HUES64 (cell line): ENCODE results near the gene NSUN5.
"Not testable (repeated sequence)": the region's sequence is repeated elsewhere in the genome, so short reads cannot be mapped to it uniquely, and the experiment has no call there.

Experiments used
- H3K27ac ChIP-seq: 2 replicates; pipeline ENCODE4 v1.7.0; 2013; ENCODE audit warnings: low read depth, low read length, inconsistent platforms
- H3K27me3 ChIP-seq: 2 replicates; pipeline ENCODE4 v1.6.1; 2013; ENCODE audit warnings: mild to moderate bottlenecking, low read length; ENCODE audit not compliant: insufficient read depth
- H3K36me3 ChIP-seq: 2 replicates; pipeline ENCODE4 v1.6.1; 2013; ENCODE audit warnings: mild to moderate bottlenecking, low read length; ENCODE audit not compliant: insufficient read depth
- H3K4me1 ChIP-seq: 2 replicates; pipeline ENCODE4 v1.6.1; 2013; ENCODE audit warnings: mild to moderate bottlenecking, low read length, moderate library complexity; ENCODE audit not compliant: insufficient read depth
- H3K4me3 ChIP-seq: 2 replicates; pipeline ENCODE4 v1.5.1; 2013; ENCODE audit warnings: mild to moderate bottlenecking, low read length, moderate library complexity
- H3K9ac ChIP-seq: 2 replicates; pipeline ENCODE4 v1.6.1; 2013; ENCODE audit warnings: mild to moderate bottlenecking, low read depth, low read length
- H3K9me3 ChIP-seq: 2 replicates; pipeline ENCODE4 v1.6.1; 2013; ENCODE audit warnings: low read depth, low read length; ENCODE audit not compliant: insufficient read depth
- WGBS: fragments of 150-250, 120-280 bp; methylation state at CpG from one replicate; pipeline ENCODE4 v1.1.7; 2013; ENCODE audit warnings: missing lambda C conversion rate; 5-methylcytosine and 5-hydroxymethylcytosine counted together

The NSUN5 gene

DNA sequence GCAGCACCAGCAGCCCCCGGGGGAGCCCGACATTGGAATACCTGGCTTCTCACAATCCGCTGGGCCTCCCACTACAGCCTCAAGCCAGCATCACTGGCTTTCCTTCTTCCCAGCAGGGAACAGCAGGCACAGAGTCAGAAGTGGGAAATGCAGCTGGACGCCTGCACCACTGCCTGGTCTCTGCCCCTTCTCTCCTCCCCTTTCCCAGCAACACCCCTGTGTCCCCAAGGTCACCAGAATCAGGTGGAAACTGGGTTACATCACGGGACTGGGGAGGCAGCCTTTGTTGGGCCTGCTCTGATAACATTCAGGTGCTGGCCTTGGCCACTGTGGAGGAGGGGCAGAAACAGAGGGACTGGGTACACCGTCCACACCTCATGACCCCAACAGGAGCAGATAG lies 16.8 kb upstream of the NSUN5 start:
- not testable (repeated sequence) for H3K27me3 ChIP-seq, H3K9me3 ChIP-seq, H3K9ac ChIP-seq, H3K4me1 ChIP-seq, H3K4me3 ChIP-seq, H3K36me3 ChIP-seq, H3K27ac ChIP-seq
- 86% methylated on average over 5 of the region's 6 CpGs for WGBS

DNA sequence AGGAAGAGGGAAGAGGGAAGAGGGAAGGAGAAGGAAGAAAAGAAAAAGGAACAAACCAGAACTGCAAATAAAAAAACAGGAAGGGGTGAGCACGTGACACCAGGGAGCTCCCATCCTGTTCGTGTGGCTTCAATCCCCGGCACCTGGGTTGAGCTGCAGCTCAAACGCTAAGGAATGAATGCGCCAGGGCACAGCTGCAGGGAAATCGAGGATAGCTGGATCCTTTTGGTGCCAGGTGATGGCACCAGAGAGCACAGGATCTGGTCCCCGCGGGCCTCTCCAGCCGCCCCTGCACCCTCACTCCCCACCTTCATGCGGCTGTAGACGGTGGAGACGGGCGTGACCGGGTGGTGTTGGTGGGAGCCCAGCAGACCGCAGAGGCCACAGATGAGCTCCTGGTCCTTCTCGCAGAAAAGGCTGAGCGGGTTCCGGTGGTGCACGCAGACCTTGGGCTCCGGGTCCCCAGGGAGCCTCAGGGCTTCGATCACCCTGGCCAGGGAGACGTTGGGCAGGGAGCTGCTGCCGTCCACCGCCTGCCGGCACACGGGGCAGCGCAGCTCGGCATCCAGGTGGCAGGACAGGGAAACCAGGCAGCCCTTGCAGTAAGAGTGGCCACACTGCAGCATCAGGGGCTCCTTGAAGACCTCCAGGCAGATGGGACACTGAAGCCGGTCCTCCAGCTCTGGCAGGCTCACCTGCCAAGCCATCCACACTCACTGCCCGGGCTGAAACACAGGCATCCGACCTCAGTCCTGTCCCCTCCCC lies 15.6 kb upstream of the NSUN5 start:
- WGBS, result 42% methylated on average over 24 of the region's 31 CpGs
- H3K27me3 ChIP-seq, H3K9me3 ChIP-seq, H3K4me1 ChIP-seq, H3K27ac ChIP-seq, H3K36me3 ChIP-seq, H3K9ac ChIP-seq, H3K4me3 ChIP-seq: not testable (repeated sequence)

DNA sequence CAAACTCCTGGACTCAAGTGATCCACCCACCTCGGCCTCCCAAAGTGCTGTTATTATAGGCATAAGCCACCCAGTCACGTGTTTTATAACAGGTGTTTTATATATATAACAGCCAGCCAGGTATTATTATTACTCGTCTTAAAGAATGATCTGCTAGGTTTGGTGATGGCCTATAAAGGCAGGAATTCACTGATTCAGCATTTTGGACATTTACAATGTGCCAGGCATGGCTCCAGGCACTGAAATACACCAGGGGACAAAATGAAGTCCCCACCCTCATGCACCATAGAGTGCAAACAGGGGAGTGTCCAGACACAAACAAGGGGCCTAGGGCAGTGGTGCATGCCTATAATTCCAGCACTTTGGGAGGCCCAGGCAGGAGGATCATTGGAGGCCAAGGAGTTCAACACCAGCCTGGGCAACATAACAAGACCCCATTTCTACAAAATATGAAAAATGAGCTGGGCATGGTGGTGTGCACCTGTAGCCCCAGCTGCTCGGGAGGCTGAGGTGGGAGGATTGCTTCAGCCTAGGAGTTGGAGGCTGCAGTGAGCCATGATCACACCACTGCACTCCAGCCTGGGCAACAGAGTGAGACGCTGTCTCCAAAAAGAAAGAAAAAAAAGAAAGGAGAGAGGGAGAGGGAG lies 14.9 kb upstream of the NSUN5 start:
- H3K36me3 ChIP-seq, H3K4me3 ChIP-seq, H3K27ac ChIP-seq, H3K27me3 ChIP-seq, H3K9ac ChIP-seq, H3K4me1 ChIP-seq, H3K9me3 ChIP-seq: not testable (repeated sequence)
- WGBS, result 98% methylated on average over 2 of the region's 5 CpGs

DNA sequence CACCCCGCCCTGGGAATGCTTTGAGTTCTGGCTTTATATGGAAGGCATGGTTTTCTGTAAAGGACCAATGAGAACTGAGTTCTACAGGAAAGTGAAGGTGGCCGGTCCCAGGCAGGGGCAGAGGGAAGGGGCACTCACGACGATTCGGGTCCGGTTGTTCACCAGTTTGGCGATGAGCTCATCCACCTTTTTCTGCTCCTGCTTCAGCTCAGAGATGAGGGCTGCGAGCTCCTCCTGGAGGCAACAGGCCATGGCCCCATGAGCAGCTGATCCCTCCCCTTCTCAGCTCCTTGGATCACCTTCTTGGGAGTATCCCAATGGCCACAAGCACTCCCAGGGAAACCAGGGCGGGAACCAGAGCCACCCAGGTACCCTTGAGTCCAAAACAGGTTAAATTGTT lies 11.4 kb upstream of the NSUN5 start:
- H3K4me3 ChIP-seq, H3K9me3 ChIP-seq, H3K27ac ChIP-seq, H3K27me3 ChIP-seq, H3K4me1 ChIP-seq, H3K36me3 ChIP-seq, H3K9ac ChIP-seq: not testable (repeated sequence)
- 78% methylated on average over 9 of the region's 9 CpGs for WGBS

DNA sequence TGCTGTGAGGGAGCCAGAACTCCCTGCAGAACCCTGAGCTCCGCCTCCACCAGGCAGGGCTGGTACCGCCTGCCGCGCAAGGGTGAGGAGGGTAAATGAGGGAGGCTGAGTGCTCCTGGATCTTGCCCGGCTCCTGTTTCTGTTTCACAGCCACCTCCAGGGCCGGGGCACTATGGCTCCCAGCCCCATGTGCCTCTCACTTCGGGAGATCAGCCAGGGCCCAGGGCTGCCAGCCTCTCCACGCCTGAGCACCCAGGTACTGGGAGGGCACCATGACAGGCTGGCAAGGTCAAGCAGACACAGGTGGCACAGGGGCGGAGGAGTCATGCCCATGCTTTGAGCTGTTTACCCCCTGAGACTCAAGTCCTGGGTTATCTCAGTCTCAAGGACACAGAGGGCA lies 10.9 kb upstream of the NSUN5 start:
- H3K27ac ChIP-seq, H3K36me3 ChIP-seq, H3K4me3 ChIP-seq, H3K9me3 ChIP-seq, H3K4me1 ChIP-seq, H3K27me3 ChIP-seq, H3K9ac ChIP-seq: not testable (repeated sequence)
- 89% methylated on average over 9 of the region's 9 CpGs for WGBS

DNA sequence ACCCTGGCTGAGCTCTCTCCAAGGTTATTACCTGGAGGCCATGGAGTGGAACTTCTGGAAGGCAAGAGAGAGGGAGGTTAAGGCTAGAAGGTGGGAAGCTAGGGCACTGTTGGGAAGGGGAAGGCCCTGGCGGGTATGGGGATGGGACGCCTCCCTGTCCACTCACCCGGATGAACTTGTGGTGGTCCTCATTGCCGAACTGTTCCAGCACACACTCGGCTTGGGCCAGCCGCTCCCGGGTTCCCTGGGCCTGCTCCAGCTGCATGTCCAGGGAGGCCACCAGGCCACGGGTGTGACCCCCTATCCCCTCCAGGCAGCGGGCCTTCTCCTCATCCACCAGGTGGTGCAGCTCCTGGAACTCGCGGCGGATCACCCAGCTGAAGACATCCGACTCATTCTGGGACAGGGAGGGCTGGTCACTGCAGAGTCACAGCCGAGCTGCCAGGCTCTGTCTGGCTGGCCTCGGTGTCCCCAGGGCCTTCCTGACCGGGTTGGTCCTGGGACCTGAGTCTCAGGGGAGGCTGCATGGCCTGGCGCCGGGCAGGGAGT lies 10.1 kb upstream of the NSUN5 start:
- H3K4me1 ChIP-seq, H3K27ac ChIP-seq, H3K4me3 ChIP-seq, H3K27me3 ChIP-seq, H3K9ac ChIP-seq, H3K36me3 ChIP-seq, H3K9me3 ChIP-seq: not testable (repeated sequence)
- WGBS, result 77% methylated on average over 14 of the region's 18 CpGs

DNA sequence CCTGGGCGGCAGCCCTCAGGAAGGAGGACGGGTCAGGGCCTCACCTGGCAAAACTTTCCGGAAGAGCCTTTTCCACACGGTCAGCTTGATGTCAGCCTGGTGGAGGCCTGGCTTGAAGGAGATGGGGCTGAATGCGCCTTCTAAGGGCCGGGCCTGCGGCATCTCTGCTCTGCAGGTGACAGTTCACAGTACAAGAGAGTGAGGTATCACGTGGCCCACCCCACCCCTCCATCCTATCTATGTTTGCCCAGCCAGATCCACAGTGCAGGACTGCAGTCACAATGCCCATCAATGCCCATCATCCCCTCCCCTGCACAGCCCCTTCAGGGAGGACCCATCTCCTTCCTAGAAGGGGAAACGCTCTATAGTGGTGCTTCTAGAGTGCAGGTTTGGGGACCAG lies 7.9 kb upstream of the NSUN5 start:
- Histone ChIP-seq H3K9me3 (no peaks in the 10 kb centered on the region), H3K27ac (no peak overlapping the region), H3K36me3 (no peaks in the 10 kb centered on the region), H3K27me3 (no peaks in the 10 kb centered on the region), H3K4me1 (no peaks in the 10 kb centered on the region), H3K4me3 (no peak overlapping the region), H3K9ac (no peak overlapping the region)
- 90% methylated on average over 9 of the region's 9 CpGs for WGBS

DNA sequence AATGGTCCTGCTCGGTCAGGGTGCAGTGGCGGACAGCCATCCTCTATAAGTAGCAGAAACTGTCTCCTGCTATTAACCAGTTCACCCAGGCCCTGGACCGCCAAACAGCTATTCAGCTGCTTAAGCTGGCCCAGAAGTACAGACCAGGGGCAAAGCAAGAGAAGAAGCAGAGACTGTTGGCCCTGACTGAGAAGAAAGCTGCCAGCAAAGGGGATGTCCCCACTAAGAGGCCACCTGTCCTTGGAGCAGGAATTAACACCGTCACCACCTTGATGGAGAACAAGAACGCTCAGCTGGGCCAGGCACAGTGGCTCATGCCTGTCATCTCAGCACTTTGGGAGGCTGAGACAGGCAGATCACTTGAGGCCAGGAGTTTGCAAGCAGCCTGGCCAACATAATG lies 5.6 kb upstream of the NSUN5 start:
- no peak overlapping the region for H3K27ac ChIP-seq
- H3K4me3 ChIP-seq, result no peak overlapping the region
- no peaks in the 10 kb centered on the region for H3K4me1 ChIP-seq
- no peaks in the 10 kb centered on the region for H3K27me3 ChIP-seq
- WGBS, result 91% methylated on average over 5 of the region's 5 CpGs
- no peaks in the 10 kb centered on the region for H3K9me3 ChIP-seq
- no peak overlapping the region for H3K9ac ChIP-seq
- H3K36me3 ChIP-seq, result no peaks in the 10 kb centered on the region

DNA sequence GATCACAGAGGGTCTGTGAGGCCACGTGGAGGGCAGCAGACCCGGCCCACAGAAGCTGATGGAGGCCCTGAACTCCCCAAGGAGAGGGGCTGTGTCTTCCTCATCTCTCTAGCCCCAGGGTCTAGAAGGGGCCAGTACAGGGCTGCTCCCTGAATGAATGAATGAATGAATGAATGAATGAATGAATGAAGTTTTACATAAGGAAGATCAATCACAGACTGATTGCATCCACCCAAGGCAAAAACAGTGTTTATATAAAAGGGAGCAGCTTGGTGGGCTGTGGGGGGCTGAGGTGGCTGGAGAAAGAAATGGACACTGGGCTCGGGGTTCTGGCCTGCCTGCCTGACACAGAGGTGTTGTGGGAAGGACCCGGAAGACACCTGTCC lies 4.9 kb upstream of the NSUN5 start:
- H3K4me3 ChIP-seq, result no peak overlapping the region
- 92% methylated on average over 4 of the region's 4 CpGs for WGBS
- H3K9me3 ChIP-seq, result no peaks in the 10 kb centered on the region
- H3K27me3 ChIP-seq, result no peaks in the 10 kb centered on the region
- H3K9ac ChIP-seq, result no peak overlapping the region
- H3K27ac ChIP-seq, result no peak overlapping the region
- H3K36me3 ChIP-seq, result no peaks in the 10 kb centered on the region
- no peaks in the 10 kb centered on the region for H3K4me1 ChIP-seq

DNA sequence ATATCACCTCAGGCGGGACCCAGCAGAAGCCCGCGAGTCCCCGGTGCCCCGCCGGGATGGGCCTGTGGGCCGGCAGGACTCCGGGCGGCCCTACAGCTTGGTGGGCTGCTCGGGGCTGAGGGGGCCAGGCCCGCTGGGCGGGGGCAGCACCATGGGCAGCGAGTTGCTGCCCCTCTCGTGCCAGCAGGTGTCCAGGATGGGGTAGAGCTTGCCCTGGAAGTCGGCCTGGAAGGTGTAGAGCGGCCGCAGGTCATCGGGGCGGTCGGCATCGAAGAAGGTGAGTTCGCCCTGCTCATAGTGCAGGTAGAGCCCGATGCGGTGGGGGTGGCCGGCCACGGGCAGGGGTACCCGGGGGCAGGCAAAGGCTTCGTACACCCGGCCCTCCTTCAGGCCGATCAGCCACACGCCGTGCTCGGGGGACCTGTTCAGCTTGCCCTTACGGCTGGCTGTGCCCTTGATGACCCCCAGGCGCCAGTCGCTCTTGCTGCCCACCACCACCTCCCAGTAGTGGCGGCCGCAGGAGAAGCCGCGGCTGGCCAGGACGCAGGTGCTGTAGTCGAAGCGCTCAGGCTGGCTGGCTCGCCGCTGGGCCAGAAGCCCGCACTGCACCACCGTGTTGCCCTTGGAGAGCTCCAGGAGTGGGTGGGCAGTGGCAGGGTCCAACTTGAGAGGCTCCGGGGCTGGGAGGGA lies 4.3 kb upstream of the NSUN5 start:
- WGBS, result 95% methylated on average over 48 of the region's 48 CpGs
- Histone ChIP-seq H3K27me3 (no peaks in the 10 kb centered on the region), H3K4me3 (no peak overlapping the region), H3K27ac (no peak overlapping the region), H3K9me3 (no peaks in the 10 kb centered on the region), H3K4me1 (no peaks in the 10 kb centered on the region), H3K9ac (no peak overlapping the region), H3K36me3 (no peaks in the 10 kb centered on the region)

DNA sequence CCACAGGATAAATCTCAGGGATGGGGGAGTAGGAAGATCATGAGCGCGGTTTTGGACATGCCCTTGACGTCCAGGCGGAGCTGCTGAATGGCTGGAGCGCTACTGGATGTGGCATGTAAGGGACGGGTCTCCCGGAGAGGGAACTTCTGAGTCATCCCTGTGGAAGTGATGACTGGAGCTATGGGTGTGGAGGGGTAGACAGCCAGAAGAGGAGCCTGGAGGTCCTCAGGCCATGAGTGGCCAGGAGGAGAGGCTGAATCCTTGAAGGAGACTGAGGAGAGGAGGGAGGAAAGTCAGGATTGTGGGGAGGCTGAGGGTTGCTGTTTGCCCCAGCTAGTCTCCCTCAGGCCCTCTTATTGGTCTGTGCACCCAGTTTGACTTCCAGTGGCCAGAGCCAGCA lies 2.8 kb upstream of the NSUN5 start:
- not testable (repeated sequence) for H3K4me1 ChIP-seq, H3K36me3 ChIP-seq, H3K27ac ChIP-seq, H3K9ac ChIP-seq, H3K4me3 ChIP-seq, H3K27me3 ChIP-seq, H3K9me3 ChIP-seq
- 90% methylated on average over 7 of the region's 7 CpGs for WGBS
